HG03064 (cell line): Measurements from ENCODE around the gene NAGPA.

Experiments
- ATAC-seq: cut with Tn5 transposase; IDR thresholded peaks from one replicate; pipeline ENCODE4 v1.9.1; 2021; ENCODE audit warnings: low read depth; ENCODE audit not compliant: unreplicated experiment

NAGPA gene

DNA sequence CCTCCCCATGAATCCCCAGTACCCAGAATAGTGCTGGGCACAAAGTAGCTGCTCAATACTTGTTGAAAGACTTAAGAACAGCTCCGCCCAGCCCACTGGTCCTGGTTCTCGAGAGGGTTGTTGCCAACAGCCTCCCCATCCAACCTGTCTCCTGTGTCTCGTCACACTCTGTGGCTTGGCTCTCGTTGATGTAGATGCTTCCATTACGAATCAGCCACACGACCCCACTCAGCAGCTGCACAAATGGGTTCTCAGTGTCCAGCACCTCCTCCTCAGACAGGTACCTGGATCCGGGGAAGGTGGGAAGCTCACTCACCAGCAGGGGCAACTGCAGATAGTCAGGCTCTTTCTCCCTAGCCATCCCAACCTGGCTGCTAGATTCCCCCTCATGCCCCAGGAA is 2.1 kb downstream of the NAGPA start:
- ATAC-seq, result no peak

DNA sequence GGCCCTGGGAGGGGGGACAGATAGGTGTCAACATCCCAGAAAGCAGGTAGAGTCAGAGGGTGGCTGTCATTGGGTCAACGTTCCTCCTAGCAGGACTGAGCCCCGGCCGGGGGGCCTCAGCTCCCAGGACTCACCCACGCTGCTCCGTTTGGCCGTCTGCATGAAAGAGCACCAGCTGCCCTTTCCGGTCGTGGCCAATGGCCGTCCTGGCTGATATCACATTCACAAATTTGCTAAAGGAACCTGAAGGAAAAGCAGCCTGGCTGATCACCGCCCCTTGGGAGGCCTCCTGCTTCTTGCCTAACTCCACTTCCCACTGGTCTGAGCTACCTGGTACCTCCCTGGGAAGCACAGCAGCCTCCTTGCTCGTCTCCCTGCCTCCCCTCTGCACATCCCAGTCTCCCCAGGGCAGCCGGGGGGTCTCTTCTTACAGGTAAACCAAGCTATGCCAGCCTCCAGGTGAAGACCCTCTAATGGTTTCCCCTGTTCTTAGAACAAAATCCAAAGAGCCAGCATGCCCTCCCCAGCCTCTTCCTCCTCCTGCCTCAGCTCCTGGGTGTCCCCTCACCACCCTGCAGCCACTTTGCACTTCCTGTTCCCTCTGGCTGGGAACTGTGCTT is 3.4 kb downstream of the NAGPA start:
- no peak for ATAC-seq

DNA sequence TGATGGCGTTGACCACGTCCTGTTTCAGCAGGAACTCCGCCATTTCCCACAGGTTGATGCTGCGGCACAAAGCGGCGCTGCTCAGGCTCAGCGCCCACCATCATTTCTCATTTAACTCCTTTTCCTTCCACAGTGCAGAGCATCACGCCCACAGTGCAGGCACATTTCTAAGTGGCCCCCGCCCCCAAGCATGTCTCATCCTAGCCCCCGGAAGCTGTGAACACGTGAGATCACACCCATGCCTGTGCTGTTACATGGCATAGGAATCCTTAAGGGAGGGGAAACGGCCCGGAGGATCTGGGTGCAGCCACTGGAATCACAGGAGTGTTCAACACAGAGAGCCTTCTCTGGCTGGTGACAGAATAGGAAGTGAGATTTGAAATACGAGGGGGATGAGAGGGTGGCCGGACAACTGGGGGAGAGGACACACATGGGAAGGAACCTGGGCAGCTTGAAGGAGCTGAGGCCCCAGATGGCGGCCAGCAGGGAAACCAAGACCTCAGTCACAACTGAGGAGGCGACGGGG is 4.7 kb downstream of the NAGPA start:
- no peak for ATAC-seq

DNA sequence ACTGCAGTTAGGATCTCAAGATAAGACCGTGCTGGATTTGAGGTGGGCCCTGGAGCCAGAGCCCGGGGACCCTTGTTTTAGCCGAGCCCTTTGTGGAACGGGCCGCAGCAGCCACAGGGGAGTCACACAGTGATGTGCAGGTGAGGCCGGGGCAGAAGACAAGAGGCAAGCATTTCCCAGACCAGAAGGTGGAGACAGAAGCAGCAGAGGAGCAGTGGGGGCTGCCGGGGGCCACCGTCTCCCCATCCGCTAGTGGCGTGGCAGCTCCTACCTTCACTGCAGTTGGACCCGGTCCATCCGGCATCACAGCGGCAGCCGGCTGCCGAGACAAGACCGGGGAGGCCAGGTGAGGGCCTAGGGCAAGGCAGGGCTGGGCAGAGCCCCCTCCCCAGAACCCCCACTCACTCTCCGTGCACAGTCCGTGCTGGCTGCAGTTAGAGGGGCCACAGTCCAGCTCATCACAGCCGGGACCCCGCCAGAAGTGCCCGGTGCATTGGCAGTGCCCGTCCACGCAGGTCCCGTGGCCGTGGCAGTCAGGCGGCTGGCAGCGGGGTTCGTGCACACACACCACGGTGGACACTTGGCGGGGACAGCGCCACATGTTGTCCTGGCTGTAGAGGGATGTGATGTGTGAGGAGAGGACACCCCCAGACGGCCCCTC is 6.0 kb downstream of the NAGPA start:
- no peak for ATAC-seq

DNA sequence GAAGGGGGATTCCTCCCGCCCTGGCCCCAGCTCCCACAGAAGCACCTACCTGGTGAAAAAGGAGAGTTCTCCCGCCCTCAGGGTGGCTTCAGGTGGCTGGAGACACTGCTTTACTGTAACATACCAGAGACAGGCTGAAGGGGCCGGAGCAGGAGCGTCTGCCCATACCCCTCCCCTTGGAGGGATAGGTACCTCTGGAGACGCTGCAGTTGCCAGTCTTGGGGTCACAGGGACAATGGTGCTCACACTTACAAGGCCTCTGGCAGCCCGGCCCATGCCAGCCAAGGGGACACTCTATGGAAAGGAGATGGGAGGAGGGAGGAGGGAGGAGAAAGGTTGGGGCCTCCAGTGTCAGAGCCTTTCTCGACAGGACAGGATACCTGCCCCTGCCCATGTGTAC is 6.6 kb downstream of the NAGPA start:
- no peak for ATAC-seq

DNA sequence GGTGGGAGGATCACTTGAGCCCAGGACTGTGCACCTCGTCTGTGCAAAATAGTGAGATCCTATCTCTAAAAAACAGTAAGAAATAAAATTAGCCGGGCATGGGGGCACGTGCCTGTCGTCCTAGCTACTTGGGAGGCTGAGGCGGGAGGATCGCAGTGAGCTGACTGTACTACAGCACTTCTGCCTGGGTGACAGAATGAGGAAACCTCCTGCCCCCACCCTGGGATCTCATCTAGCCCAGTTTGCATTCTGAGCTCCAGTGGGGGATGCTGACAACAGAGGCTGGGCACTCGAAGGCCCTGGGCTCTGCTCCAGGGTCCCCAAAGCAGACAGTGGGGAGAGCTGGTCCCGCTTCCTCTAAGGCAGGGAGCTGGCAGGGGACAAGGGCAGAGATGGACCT is 7.1 kb downstream of the NAGPA start:
- ATAC-seq, result no peak

DNA sequence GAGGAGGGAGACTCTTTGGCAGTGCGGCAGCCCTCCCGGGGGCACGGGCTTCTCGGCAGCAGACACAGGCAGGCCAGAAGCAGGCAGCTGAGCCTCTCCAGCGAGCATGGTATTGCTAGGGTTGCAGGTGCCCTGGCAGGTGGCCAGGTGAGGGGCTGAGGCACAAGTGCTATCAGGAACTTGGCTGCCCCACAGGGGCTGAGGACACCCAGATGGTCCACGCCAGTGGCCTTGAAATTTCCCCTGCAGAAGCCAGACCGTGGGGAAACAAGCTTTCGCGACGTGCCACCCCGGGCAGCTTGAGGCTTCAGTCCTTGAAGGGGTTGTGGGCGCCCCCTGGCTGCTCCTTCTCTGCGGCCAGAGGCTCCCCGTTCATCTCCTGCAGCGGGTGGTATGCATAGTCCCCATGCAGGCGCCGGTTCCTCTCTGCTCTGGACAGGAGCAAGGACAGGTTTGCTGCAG is 8.5 kb downstream of the NAGPA start:
- ATAC-seq, result no peak

DNA sequence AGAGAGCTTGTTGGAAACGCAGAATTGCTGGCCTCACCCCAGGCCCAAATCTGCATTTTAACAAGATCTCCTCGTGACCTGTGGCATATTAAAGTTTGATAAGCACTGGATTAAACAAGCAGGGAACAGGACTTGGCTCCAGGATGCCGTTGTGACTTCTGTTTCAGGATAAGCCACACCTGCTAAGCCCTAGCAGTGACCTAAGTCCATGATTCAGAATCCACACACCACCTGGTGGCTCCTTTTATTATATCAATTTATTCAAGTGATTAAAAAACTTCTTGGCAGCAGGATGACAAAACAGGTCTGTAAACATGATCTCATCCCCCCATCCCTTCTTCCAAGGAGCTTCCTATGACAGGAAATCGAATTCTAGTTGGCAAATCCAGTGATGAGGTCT is 9.1 kb downstream of the NAGPA start:
- no peak for ATAC-seq

DNA sequence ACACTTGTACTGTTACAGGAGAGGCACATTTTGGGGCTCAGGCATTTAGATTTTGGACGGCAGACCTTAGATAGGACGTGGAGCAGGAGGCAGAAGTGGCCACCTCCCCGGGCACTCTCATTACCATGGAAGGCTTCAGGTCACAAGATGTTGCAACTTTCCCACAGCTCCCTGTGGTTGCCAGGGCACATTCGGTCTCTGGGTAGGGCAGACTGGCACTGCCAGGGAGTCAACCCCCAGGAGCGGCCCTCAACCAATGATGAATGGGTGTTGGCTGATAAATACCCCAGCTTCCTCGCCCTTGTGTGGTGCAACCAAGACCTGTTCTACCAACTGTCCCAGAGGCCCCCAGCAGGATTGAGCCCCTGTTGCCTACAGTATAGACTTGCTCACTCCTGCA is 11.2 kb downstream of the NAGPA start:
- no peak for ATAC-seq

DNA sequence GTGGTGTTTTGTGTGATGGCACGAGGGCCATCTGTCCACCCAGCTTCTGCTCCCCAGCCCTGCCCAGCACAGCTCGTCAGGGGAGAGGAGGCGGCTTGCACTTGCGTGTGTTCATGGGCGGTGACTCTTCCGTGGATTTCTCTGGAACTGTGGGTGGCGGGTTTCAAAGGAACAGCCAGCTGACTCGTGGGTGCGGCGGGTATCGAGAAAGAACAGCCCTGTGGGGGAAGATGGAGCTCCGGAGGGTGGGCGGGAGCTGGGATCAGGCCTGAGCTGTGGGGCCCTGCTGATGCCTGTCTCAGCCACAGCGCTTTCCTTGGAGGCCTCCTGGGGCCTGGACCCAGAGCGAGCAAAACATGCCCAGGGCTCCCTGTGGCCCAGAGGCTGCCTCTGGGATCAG is 13.2 kb downstream of the NAGPA start:
- no peak for ATAC-seq

DNA sequence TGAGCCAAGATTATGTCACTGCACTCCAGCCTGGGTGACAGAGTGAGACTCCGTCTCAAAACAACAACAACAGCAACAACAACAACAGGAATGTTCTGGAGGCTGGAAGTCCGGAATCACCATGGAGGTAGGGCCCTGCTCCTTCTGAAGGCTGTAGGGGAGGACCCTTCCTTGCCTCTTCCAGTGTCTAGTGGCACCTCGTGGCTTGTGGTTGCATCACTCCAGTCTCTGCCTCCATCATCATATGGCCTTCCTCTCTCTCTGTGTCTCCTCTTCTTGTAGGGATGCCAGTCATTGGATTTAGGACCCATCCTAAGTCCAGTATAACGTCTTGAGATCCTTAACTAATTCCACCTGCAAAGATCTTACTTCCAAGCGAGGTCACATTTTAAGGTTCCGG is 14.0 kb downstream of the NAGPA start:
- no peak for ATAC-seq

DNA sequence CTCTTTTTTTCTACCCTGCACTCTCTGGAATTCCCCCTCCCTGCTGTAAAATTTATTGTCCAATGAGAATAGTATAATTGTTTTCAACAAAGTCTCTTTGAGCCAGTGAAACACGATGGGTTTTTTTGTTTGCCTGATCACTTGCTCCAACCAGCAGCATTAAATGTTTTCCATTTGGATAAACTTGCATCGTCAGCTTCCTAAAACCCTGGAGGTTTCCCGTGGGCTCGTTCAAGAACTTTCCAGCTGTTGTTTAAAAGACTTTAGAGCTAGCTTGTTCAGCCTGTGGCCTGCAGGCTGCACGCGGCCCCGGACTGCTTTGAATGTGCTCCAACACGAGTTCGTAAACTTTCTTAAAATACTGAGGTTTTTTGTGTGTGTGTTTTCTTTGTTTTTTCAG is 14.9 kb downstream of the NAGPA start:
- no peak for ATAC-seq

DNA sequence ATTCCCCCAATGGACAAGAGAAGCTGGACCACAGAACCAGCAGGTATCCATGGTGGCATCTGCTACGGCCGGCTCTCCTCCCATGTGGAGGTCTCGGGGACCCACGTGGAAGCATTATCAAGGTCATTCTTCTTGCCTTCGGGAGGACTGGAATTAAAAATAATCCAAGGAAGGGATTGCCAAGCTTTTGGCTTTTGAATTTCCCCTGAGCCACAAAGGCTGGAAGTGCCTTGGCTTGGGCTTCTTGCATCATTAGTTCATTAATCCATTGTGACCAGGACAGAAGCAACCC is 16.1 kb downstream of the NAGPA start:
- ATAC-seq, result no peak

DNA sequence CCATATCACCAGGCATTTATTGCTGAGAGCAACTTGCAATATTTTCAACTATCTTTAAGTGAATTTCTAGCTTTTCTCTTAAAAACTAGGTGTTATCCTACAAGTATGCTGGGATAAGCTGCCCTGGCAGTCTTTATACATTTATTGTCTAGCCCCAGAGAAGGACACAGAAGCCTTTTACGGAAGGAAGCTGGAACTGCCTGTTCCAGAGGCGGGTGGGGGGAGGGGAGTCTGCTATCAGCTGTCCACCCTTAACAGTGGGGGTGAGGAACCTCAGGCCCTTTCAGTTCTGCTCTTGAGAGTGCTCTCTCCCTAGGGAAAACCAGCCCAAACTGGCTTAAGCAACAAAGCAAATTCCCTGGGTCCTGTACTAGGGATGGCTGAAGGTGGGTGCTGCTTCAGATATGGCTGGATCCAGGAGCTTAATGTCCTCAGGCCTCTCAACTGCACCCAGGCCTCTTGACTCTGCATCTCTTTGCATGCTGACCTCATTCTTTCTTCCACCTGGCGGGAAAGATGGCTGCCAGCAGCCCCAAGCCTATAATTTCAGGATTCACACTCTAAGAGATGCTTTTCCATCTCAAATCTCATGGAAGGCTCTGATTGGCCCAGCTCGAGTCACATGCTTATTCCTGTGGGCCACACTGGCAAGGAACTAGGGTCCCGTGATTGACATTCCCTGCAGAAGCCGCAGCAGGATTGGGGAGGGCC is 16.6 kb downstream of the NAGPA start:
- ATAC-seq, result no peak

DNA sequence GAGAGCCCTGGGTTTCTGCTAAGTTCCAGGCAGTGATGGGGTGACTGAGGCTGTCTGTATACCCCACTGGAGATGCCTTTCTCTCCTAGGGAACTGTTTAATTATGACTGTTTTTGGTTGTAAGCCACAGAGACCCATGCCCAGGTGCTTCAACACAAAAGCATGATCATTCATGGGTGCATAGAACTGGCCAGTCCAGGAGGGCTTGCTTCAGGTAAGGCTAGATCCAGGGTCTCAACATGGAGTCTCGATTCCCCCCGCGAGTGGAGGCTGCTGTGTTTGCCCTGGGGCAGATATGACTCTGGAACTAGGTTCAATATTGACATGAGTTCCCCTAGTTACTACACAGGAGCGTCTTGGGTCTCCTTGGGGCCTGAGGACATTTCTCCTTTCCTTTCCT is 17.8 kb downstream of the NAGPA start:
- no peak for ATAC-seq

DNA sequence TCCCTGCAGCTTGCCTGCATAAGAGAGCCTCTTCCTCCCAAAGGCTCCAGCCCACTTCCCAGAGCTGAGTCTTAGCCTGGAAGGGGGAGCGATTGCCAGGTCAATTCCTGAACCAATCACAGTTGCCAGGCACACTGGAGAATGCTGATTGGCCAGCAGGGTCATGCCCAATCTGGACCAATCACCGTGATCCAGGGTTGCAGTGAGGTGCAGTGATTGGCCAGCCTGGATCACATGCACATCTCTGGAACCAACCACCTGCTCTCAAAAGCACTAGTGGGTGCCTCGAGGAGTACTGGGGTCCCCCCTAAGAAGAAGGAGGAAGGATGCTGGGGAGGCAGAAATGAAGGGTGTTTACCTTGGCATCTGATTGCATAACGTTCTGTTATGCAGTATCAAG is 18.4 kb downstream of the NAGPA start:
- ATAC-seq, result no peak

DNA sequence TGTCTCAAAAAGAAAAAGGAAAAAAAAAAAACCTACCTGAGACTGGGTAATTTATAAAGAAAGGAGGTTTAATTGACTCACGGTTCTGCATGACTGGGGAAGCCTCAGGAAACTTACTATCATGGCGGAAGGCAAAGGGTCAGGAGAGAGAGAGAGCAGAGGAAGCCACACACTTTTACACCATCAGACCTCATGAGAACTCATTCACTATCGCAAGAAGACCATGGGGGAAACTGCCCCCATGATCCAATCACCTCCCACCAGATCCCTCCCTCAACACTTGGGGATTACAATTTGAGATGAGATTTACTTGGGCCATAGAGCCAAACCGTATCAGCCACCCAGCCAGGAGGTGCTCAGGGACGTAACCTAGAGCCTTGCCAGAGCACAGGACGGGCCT is 20.8 kb downstream of the NAGPA start:
- ATAC-seq, result no peak

DNA sequence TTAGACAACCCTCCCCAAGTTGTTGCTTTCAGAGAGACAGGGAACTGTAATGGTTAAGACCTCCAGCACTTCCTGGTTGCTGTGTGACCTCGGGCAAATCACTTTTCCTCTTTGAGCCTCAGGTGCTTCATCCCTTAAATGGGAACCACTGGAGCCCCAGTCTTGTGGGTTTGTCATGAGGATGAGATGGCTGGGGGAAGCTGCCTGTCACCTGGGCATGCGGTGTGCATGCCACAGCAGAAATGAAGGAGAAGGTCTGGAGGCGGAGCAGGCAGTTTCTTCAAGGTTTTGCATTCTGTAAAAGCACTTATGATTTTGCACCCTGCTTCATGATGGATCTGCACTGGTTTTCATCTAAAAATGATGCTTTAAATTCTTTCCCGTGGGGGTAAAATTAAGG is 22.1 kb downstream of the NAGPA start:
- ATAC-seq, result no peak

DNA sequence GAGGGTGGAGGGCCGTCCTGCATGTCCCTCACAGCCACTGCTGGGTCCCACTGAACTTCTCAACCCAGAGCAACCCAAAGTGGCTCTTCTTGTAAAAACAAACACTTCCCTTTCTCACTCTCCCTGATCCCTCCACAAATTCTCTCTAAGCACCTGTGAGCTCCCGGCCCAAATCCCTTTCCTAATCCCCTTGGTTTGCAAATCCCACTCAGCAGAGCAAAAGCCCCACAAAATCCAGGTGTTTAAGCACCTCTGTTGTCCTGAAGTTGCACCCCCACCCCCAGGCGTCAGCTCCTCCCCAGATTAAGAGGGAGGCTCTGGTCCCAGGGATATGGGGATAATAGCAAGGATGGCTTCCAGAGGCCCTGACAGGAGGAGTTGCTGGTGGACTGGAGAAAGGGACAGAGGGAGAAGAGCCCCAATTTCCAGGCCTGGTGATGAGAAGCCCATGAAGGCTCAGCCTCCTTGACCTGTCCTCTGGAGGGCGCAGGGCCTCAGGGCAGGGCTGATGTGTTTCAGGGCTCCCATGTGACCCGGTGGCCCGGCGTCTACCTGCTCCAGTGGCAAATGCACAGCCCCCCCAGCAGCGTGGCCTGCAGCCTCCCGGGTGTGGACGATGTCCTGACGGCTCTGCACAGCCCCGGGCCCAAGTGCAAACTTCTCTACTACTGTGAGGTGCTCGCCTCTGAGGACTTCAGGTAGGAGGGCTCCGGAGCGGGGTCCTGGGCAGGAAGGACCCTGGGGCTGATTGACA is 23.0 kb downstream of the NAGPA start:
- ATAC-seq, result no peak

DNA sequence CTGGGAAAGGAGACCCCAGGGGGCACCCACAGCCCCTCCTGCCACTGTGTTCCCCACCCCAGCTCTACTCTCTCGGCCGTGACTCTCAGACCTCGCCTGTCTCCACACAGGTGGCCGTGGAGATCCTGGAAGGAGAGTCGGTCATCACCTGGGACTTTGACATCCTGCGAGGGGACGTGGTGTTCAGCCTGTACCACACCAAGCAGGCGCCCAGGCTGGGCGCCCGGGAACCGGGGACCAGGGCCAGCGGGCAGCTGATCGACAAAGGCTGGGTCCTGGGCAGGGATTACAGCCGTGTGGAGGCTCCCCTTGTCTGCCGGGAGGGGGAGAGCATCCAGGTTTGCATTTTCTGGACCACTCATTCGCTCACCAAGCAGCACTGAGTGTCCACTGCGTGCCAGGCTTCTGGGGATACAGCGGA is 25.4 kb downstream of the NAGPA start:
- ATAC-seq, result no peak

DNA sequence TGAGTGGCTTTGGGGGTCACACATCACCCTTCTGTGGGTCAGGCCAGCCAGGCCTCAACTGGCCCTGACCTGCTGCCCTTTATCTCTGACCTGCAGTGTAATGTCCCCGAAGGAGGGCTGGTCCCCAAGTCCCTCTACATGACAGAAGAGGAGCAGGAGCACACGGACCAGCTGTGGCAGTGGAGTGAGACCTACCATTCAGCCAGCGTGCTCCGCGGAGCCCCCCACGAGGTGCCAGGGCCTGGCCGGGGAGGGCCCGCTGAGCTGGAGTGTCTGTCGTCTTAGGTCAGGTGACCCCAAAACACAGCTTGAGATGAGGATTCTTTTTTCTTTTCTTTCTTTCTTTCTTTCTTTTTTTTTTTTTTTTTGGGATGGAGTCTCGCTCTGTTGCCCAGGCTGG is 26.5 kb downstream of the NAGPA start:
- no peak for ATAC-seq
